ENCODE measurements around the gene HAGHL.

DNA sequence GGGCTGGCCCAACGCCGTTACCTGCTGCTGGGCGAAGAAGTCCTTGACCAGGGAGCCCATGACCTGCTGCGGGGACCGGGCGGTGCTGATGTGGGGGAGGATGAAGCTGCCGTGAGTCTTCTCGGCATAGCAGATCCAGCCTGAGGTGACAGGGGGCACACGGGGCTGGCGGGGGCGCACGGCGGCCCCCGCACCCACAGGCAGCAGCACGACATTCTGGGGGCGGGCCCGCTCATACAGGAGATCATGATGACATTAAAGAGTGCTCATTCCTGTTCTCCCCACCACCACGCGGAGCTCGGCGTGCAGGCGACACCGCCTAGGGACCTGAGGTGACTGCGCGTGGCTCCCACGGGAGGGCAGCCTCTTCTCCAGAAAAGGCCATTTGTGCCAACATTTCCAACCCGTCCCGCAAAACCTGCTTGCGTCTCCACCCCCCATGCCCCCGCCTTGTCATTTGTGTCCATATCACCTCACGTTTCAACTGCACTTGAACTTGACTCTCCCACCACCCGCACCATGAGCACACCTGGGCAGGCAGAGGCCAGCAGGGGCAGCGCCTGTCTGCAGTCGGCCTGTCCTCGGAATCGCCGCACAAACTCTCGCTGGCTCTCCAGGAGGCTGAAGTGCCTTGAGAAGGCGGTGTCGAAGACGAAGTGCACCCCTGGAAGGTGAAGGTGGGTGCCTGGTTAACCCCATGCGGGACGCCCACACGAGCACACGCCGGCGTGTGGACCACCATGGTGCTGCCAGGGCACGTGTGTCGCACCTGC, 7.5 kb downstream of the HAGHL start:
- TF ChIP-seq, protein P1, sequence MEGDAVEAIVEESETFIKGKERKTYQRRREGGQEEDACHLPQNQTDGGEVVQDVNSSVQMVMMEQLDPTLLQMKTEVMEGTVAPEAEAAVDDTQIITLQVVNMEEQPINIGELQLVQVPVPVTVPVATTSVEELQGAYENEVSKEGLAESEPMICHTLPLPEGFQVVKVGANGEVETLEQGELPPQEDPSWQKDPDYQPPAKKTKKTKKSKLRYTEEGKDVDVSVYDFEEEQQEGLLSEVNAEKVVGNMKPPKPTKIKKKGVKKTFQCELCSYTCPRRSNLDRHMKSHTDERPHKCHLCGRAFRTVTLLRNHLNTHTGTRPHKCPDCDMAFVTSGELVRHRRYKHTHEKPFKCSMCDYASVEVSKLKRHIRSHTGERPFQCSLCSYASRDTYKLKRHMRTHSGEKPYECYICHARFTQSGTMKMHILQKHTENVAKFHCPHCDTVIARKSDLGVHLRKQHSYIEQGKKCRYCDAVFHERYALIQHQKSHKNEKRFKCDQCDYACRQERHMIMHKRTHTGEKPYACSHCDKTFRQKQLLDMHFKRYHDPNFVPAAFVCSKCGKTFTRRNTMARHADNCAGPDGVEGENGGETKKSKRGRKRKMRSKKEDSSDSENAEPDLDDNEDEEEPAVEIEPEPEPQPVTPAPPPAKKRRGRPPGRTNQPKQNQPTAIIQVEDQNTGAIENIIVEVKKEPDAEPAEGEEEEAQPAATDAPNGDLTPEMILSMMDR (conservative IDR thresholded peaks at IDR 0.05; ENCODE audit: low read length): no peak
- TF ChIP-seq EZH2phosphoT487 (IDR thresholded peaks at IDR 0.05; ENCODE audit: borderline replicate concordance): no peak

Data from Loucy (cell line).